PC-9 (cell line): ENCODE data around the gene MSL2.
"Not testable (repeated sequence)": the region's sequence is repeated elsewhere in the genome, so short reads cannot be mapped to it uniquely, and the experiment has no call there.

Experiments
- CTCF ChIP-seq: fragments of 200-600 bp; sonication (generic); conservative IDR thresholded peaks from 2 replicates; pipeline ENCODE4 v1.6.1; 2017; ENCODE audit warnings: mixed run types, antibody characterized with exemption, mild to moderate bottlenecking, moderate library complexity
- EZH2 ChIP-seq: fragments of 200-600 bp; sonication (generic); IDR thresholded peaks from 2 replicates; pipeline ENCODE4 v1.8.0; 2017; ENCODE audit warnings: antibody characterized with exemption, low read depth

GRCh38 chr3:136192195-136192594 is 3.9 kb downstream of the MSL2 start:
- not testable (repeated sequence) for TF ChIP-seq CTCF, EZH2
